GM19239 (cell line): ENCODE data around the gene MDC1.
A peak's percentile ranks its signal among the peaks of the same experiment; 100 is the strongest.

Experiments
- DNase-seq: peaks from one replicate; pipeline ENCODE4 v3.0.0; 2011; ENCODE audit warnings: low spot score; ENCODE audit not compliant: insufficient read length
- FAIRE-seq: peaks from 2 replicates; lab custom pipeline; 2011; peaks lifted over from hg19 to GRCh38; lab: Jason Lieb, UNC

The MDC1 gene

DNA sequence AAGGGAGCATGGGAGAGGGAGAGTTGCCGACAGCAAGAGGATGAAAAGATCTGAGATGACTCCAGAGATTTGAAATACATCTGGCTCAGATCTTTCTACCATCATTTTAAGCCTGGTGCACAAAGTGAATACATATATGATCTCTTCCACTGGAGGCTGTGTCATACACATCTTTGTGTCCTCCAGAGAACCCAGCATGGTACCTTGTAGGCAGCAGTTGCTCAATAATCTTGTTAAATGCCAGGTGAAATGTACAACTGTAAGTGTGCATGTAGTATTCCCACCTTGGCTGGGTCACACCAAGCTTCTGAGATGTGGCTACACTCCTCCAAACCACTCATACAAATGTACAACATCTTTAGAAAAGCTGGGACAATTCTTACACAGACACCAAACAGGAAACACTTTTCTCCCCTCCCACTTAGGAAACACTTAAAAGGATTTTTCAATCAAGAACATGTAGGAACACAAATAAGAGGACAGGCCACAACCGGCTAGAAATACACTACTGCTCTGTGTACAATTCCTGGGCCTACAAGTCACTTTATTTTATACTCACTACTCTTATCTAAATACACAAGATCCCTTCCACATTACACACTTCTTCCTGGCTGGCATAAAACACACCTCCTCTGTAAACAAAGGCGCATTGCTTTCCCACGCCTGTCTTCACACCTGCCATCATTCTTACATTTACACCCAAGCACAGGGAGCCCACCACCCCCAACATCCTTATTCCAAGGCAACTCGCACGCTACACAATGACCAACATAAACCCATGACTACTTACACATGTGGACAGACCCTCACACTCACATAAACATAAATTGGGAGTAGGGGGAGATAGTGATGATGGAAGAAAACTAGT is 31.1 kb upstream of the MDC1 start:
- FAIRE-seq (no peak), DNase-seq (no peak)

GRCh38 chr6:30747300-30747687 is 30.2 kb upstream of the MDC1 start:
- FAIRE-seq (no peak), DNase-seq (no peak)

DNA sequence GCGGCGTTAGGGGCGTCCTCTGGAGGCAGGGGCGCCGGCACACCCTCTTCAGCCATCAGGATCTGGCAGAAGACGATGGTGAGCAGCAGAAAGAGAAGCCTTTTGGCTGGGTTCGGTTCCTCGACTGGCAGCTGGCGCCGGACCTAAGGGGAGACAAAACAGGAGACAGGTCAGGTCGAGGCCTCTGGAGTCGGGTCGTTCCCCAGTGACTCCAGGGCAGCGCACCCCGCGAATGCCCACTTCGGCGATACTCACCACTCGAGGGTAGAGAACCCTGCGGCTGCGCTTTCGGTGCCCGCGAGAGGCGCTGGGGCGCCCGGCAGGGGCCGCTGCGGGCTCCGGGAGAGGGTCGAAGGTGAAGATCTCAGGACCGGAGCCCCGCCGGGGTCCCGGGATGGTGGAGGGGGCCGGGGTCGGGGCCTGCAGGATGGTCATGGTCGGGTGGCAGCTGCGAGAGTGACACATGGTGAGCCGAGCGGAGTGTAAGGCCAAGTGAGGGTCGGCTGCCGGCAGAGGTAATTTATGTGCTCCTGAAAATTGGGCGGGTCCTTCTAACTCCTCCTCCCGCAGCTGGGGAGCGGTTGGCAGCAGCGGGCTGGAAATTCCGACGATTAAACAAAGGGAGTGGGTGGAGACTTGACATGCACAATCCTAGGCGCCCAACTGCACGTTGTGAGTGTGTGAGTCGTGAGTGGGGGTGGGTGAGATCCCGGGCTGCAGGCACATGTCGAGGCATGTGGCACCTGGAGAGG is 27.1 kb upstream of the MDC1 start, which contains the start of gene IER3:
Gene IER3, minus strand, starts transcription at position 494 of the 752 bp plus-strand sequence. Its CDS starts 29 bp downstream, at position 465.
- DNase-seq (peak; percentile 44), FAIRE-seq (peak; percentile 77)

DNA sequence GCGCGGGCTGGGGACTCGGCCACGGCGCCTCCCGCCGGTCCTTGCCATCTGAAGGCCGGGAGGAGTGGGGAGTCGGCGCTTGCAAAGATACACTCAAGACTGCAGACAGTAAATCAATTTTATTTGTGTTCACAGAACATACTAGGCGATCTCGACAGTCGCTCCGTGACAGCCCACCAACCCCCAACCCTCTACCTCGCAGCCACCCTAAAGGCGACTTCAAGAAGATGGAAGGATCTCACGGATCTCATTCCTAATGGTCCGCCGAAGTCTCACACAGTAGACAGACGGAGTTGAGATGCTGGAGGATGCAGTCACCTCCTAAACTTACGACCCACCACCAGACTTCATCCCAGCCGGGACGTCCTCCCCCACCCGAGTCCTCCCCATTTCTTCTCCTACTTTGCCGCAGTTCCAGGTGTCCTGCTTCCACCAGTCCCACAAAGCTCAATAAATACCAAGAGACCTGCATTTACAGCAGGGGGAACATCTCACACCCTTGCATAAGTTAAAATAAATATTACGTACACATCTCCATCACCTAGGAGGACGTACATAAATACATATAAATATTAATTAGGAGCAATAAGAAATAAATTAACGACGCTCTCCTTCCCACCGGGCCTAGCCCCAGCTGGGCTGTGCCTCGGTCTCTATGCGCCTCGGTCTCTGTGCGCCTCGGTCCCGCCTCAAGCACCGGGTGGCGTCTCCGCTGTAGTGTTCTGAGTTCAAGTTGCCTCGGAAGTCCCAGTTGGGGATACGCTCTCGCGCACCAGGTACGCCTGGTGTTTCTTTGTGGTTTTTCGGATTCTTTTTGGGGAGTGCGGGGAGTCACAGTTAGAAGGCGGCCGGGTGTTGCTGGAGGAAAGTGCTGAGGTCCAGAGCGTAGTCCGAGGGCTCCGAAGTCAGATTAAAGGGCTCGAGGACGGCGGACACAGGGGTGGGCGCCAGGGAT is 26.3 kb upstream of the MDC1 start:
- no peak for FAIRE-seq
- no peak for DNase-seq

DNA sequence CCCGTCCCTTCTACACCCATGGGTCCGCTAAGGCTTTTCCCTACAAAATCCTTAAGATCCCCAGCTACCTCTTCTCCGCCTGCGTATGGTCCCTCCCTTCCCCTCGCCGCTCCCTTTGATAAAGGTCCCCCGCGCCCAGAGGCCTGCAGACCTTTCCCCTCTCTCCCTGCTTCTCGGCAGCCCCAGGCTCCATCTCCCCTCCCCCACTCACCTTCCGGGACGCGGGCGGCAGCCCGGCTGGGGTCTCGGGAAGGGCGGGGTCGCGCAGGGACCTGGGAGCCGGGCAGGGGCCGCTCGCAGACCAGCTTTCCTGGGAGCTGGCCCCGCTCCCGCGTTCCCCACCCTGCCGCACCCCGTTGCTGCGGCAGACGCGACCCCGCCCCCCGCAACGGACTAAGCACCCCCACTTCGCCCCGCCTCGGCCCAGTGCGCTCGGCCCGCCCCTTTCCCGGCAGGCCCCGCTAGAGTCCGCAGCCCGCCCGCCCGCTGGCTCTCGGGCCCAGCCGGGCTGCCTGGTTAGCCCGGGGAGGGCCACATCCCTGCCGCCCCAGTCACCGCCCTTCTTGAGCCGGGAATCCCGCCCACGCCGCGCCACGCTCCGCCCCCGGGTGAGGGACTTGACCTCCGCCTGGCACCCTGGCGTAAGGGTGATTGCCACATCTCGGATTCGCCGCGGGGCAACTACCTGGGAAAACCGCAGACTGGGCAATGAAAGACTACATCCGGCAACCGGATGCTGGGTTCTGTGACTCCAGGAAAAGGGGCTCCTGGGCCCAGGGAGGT is 25.4 kb upstream of the MDC1 start, which contains the start of gene FLOT1:
Gene FLOT1, minus strand, starts transcription at position 372 of the 783 bp plus-strand sequence. CDS start 498 bp downstream, outside the sequence.
- peak; percentile 84 for DNase-seq
- FAIRE-seq, result peak; percentile 66

GRCh38 chr6:30741789-30742315 is 24.8 kb upstream of the MDC1 start:
- DNase-seq (no peak), FAIRE-seq (no peak)

- no peak for DNase-seq
These were observed 24.1 kb upstream of the MDC1 start for GRCh38 chr6:30741063-30741779.

DNA sequence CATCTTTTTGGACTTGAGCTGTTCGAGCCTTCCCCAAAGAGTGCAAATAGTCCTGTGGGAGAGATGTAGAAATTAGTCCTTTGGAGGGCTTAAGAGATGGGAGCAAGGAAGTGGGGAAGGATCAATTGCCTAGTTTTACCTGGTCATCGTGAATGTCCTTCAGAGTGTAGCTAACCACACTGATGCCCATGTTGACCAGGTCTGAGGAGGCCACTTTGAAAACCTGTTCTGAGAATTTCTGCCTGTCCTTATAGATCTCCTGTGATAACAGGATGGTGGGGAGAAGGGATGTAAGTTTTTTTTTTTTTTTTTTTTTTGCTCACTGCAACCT is 23.4 kb upstream of the MDC1 start:
- no peak for DNase-seq
- no peak for FAIRE-seq

More at GRCh38 chr6:30741063-30741779, 24.1 kb upstream of the MDC1 start:
- no peak for FAIRE-seq

- no peak for DNase-seq
- no peak for FAIRE-seq
These were observed 21.5 kb upstream of the MDC1 start for GRCh38 chr6:30738532-30738931.

- DNase-seq (no peak), FAIRE-seq (peak; percentile 67)
These were observed 18.7 kb upstream of the MDC1 start for GRCh38 chr6:30735668-30736314.

DNA sequence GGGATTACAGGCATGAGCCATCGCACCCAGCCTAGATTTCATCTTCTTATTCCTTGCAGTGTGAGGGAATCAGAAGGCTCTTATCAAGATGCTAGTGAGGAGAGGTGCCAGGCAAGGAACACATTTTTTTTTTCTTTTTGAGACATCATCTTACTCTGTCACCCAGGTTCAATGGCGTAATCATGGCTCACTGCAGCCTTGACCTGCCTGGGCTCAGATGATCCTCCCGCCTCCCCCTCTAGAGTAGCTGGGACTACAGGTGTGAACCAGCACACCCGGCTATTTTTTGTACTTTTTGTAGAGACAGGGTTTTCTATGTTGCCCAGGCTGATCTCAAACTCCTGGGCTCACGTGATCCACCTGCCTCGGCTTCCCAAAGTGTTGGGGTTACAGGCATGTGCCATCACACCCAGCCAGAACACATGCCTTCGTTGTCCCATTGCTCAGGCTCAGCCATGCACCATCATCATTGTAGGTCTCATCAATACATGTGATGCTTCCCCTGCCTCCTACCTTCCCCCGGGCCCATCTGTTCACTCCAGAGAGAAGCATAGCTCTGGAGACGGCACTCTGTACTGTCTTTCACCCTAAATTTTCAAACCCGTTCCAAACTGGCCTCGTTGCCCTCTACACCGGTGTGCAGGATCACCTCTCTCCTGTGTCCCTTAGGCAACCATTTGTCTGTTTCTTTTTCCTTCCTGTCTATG is 15.3 kb upstream of the MDC1 start:
- DNase-seq (no peak), FAIRE-seq (no peak)

DNA sequence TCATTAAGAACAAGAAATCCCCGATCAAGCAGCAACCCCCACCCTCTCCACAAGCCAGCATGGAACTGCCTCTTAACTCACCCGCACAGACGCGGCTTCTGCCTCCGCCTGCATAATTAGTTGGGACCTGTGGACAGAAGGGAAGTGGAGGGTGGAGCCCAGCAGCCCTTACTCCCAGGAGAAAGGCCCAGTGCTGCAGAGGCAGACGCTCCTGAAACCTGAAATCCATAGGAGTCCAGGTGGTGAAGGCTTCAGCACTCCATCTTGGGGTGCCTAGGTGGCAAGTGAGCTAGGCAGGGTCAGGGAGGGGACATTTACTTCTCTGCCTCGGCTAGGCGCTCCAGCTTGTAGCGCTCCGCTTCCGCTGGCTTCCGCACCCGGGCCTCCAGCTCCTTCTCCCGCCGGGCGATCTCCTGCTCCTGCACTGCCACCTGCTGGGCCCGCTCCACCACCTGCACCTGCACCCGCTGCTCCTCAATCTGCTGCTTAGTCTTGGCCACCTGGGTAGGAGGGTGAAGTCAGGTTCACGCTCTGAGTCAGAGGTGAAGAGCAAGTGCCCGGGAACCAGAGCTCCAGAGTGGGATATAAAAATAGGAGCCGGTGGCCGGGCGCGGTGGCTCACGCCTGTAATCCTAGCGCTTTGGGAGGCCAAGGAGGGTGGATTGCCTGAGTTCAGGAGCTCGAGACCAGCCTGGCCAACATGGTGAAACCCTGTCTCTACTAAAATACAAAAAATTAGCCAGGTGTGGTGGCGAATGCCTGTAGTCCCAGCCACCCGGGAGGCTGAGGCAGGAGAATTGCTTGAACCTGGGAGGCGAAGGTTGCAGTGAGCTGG is 13.7 kb upstream of the MDC1 start:
- DNase-seq (peak; percentile 48), FAIRE-seq (peak; percentile 89)

- FAIRE-seq, result no peak
- no peak for DNase-seq
These were observed 11.0 kb upstream of the MDC1 start for GRCh38 chr6:30727920-30728553.

GRCh38 chr6:30726506-30727413 is 9.7 kb upstream of the MDC1 start:
- FAIRE-seq, result no peak
- DNase-seq, result no peak
